HUES6 (cell line): ENCODE results near the gene NEK1.

Source experiments
- H3K27ac ChIP-seq: 2 replicates; pipeline ENCODE4 v1.7.0; 2013; ENCODE audit warnings: low read depth, mild to moderate bottlenecking, low read length, inconsistent platforms
- H3K27me3 ChIP-seq: 2 replicates; pipeline ENCODE4 v1.6.1; 2013; ENCODE audit warnings: low read length; ENCODE audit not compliant: control insufficient read depth, insufficient read depth
- H3K36me3 ChIP-seq: 2 replicates; pipeline ENCODE4 v1.6.1; 2013; ENCODE audit warnings: low read length; ENCODE audit not compliant: control insufficient read depth, insufficient read depth
- H3K4me1 ChIP-seq: 2 replicates; pipeline ENCODE4 v1.6.1; 2013; ENCODE audit warnings: low read length; ENCODE audit not compliant: control insufficient read depth, insufficient read depth
- H3K4me3 ChIP-seq: 2 replicates; pipeline ENCODE4 v1.5.1; 2013; ENCODE audit warnings: low read depth, low read length
- H3K9ac ChIP-seq: one replicate; pipeline ENCODE4 v1.6.1; 2013; ENCODE audit warnings: mild to moderate bottlenecking, low read length
- H3K9me3 ChIP-seq: 2 replicates; pipeline ENCODE4 v1.6.1; 2013; ENCODE audit warnings: low read depth, low read length; ENCODE audit not compliant: control insufficient read depth, insufficient read depth

The NEK1 gene

GRCh38 chr4:169418846-169419245, 193.5 kb downstream of the NEK1 start:
- H3K27me3 ChIP-seq: no peaks in the 10 kb centered on the region
- H3K9me3 ChIP-seq: no peaks in the 10 kb centered on the region
- no peak overlapping the region for H3K27ac ChIP-seq
- no peaks in the 10 kb centered on the region for H3K36me3 ChIP-seq
- peaks cover 8% of the 10 kb centered on the region; the same call in 1 of the 2 replicates for H3K4me1 ChIP-seq
- H3K4me3 ChIP-seq: no peak overlapping the region
- no peak overlapping the region for H3K9ac ChIP-seq

GRCh38 chr4:169417629-169418282, 194.6 kb downstream of the NEK1 start:
- H3K27ac ChIP-seq: no peak overlapping the region
- H3K36me3 ChIP-seq: no peaks in the 10 kb centered on the region

GRCh38 chr4:169416997-169417396, 195.4 kb downstream of the NEK1 start:
- Histone ChIP-seq H3K4me3 (no peak overlapping the region), H3K27ac (no peak overlapping the region), H3K27me3 (no peaks in the 10 kb centered on the region), H3K36me3 (no peaks in the 10 kb centered on the region), H3K9me3 (no peaks in the 10 kb centered on the region), H3K9ac (no peak overlapping the region), H3K4me1 (peaks cover 8% of the 10 kb centered on the region)

More at GRCh38 chr4:169417629-169418282, 194.6 kb downstream of the NEK1 start:
- Histone ChIP-seq H3K27me3 (no peaks in the 10 kb centered on the region), H3K9ac (no peak overlapping the region), H3K9me3 (no peaks in the 10 kb centered on the region), H3K4me3 (no peak overlapping the region), H3K4me1 (peaks cover 8% of the 10 kb centered on the region; the same call in 1 of the 2 replicates)

- no peak overlapping the region for H3K9ac ChIP-seq
- peaks cover 8% of the 10 kb centered on the region for H3K4me1 ChIP-seq
- H3K4me3 ChIP-seq: no peak overlapping the region
- no peaks in the 10 kb centered on the region for H3K9me3 ChIP-seq
- H3K27ac ChIP-seq: no peak overlapping the region
- no peaks in the 10 kb centered on the region for H3K36me3 ChIP-seq
- H3K27me3 ChIP-seq: no peaks in the 10 kb centered on the region
These were observed 195.9 kb downstream of the NEK1 start for GRCh38 chr4:169416461-169416860.

GRCh38 chr4:169414913-169415312, 197.5 kb downstream of the NEK1 start:
- no peaks in the 10 kb centered on the region for H3K36me3 ChIP-seq
- no peak overlapping the region for H3K4me3 ChIP-seq
- H3K9ac ChIP-seq: no peak overlapping the region
- H3K4me1 ChIP-seq: peaks cover 13% of the 10 kb centered on the region
- no peaks in the 10 kb centered on the region for H3K9me3 ChIP-seq
- no peak overlapping the region for H3K27ac ChIP-seq
- no peaks in the 10 kb centered on the region for H3K27me3 ChIP-seq

GRCh38 chr4:169412046-169412445, 200.3 kb downstream of the NEK1 start:
- Histone ChIP-seq H3K27me3 (no peaks in the 10 kb centered on the region), H3K9ac (no peak overlapping the region), H3K4me3 (no peak overlapping the region), H3K9me3 (no peaks in the 10 kb centered on the region), H3K4me1 (peaks cover 8% of the 10 kb centered on the region), H3K36me3 (no peaks in the 10 kb centered on the region), H3K27ac (no peak overlapping the region)

GRCh38 chr4:169410839-169411770, 201.3 kb downstream of the NEK1 start:
- H3K4me1 ChIP-seq: peaks cover 8% of the 10 kb centered on the region
- no peaks in the 10 kb centered on the region for H3K36me3 ChIP-seq
- no peaks in the 10 kb centered on the region for H3K9me3 ChIP-seq
- H3K9ac ChIP-seq: no peak overlapping the region
- H3K27ac ChIP-seq: no peak overlapping the region
- no peak overlapping the region for H3K4me3 ChIP-seq
- no peaks in the 10 kb centered on the region for H3K27me3 ChIP-seq

GRCh38 chr4:169407217-169407845, 205.1 kb downstream of the NEK1 start:
- Histone ChIP-seq H3K9me3 (no peaks in the 10 kb centered on the region), H3K36me3 (no peaks in the 10 kb centered on the region), H3K4me1 (peaks cover 15% of the 10 kb centered on the region), H3K27me3 (no peaks in the 10 kb centered on the region), H3K4me3 (no peak overlapping the region), H3K27ac (0 out of 2 replicates have a peak overlapping the region, but pooled peaks have one; percentile 17), H3K9ac (no peak overlapping the region)

- H3K4me1 ChIP-seq: peaks cover 10% of the 10 kb centered on the region
- H3K27ac ChIP-seq: peak overlapping the region; percentile 4; the same call in 1 of the 2 replicates
- H3K4me3 ChIP-seq: no peak overlapping the region
- no peaks in the 10 kb centered on the region for H3K36me3 ChIP-seq
- H3K9me3 ChIP-seq: no peaks in the 10 kb centered on the region
- no peaks in the 10 kb centered on the region for H3K27me3 ChIP-seq
- no peak overlapping the region for H3K9ac ChIP-seq
These were observed 207.4 kb downstream of the NEK1 start for GRCh38 chr4:169404960-169405359.

GRCh38 chr4:169400832-169401231, 211.6 kb downstream of the NEK1 start:
- H3K4me1 ChIP-seq: peaks cover 7% of the 10 kb centered on the region
- H3K27me3 ChIP-seq: no peaks in the 10 kb centered on the region
- H3K4me3 ChIP-seq: no peak overlapping the region
- H3K9me3 ChIP-seq: no peaks in the 10 kb centered on the region
- H3K9ac ChIP-seq: no peak overlapping the region
- no peak overlapping the region for H3K27ac ChIP-seq
- no peaks in the 10 kb centered on the region for H3K36me3 ChIP-seq
